ENCODE results near the gene CACNB3.

- TF ChIP-seq CTCF (IDR thresholded peaks at IDR 0.05) (peak; percentile 95), ZFX (IDR thresholded peaks at IDR 0.05; ENCODE audit: borderline replicate concordance) (no peak)
These were observed 22.5 kb upstream of the CACNB3 start for GRCh38 chr12:48795550-48796455.

Data from 22Rv1 (cell line).